ENCODE measurements around the gene PHF2. TPM values are rescaled to one million over a fixed set of nuclear protein-coding genes. Genes with fewer than 3 reads are reported as not detected.

The PHF2 gene
- total and polyA plus RNA-seq, 2 of the 8 experiments (the other 6 are each of a cell fraction or from before 2014, with no cell fraction given): 3.4 to 9.4 TPM

- no peak overlapping the region for H2BK120ac ChIP-seq (replicated peaks; ENCODE audit: low read depth, low read length)
- no peak overlapping the region for H2AK5ac ChIP-seq (ENCODE audit: low read depth, low read length)
- WGBS, 2 experiments (ENCODE audit: extremely low coverage in 1 of 2, insufficient coverage in 1 of 2, insufficient read length in 1 of 2, insufficient replicate concordance in 2 of 2, low coverage in 1 of 2, low lambda C conversion rate in 2 of 2, missing lambda C conversion rate in 1 of 2): 84% methylated on average over 9 of the region's 16 CpGs; no CpG with 5 or more reads in 1 of the 2 experiments
- H3K4me1 ChIP-seq (replicated peaks in 1 of 4; ENCODE audit: control insufficient read depth in 3 of 4, insufficient read depth in 4 of 4, low read length in 3 of 4): no peaks in the 10 kb centered on the region
- H3K4ac ChIP-seq (replicated peaks; ENCODE audit: insufficient read length, low read depth, low read length): no peak overlapping the region
- H3K79me1 ChIP-seq (ENCODE audit: low read depth, low read length): no peaks in the 10 kb centered on the region
- H3K79me2 ChIP-seq (ENCODE audit: control insufficient read depth in 1 of 2, insufficient read depth in 2 of 2, low read length in 2 of 2): no peaks in the 10 kb centered on the region
- no peak overlapping the region for H3K4me3 ChIP-seq (ENCODE audit: extremely low read depth in 1 of 4, insufficient read depth in 2 of 4, low read depth in 3 of 4, low read length in 4 of 4)
- ChIA-PET POLR2A (ENCODE audit: partially characterized antibody) (interaction anchor here (2.1 kb wide), 1 partner anchor 8 kb away, joined by 6 read pairs; no protein-coding TSS in a partner anchor), CTCF (ENCODE audit: partially characterized antibody) (interaction anchor here (0.8 to 1.4 kb wide), 6 partner anchors 34 to 302 kb away, joined by 3 to 7 read pairs (median 4); no protein-coding TSS in a partner anchor)
- H2BK15ac ChIP-seq (ENCODE audit: low read length): no peak overlapping the region
- H3K14ac ChIP-seq (ENCODE audit: insufficient read length): no peak overlapping the region
- peaks cover 0 to 6% of the 10 kb centered on the region in 2 experiments for H4K20me1 ChIP-seq (replicated peaks in 1 of 2; ENCODE audit: control insufficient read depth in 1 of 2, insufficient read depth in 2 of 2, low read length in 2 of 2)
- H4K91ac ChIP-seq (replicated peaks; ENCODE audit: insufficient read length, low read length): no peak overlapping the region
- no peak overlapping the region for H3K4me2 ChIP-seq (ENCODE audit: insufficient read depth in 1 of 2, low read depth in 2 of 2, low read length in 2 of 2)
- peaks cover 2% of the 10 kb centered on the region; the same call in 1 of the 2 replicates for H3K23me2 ChIP-seq (ENCODE audit: low read depth, low read length)
- H3K56ac ChIP-seq (replicated peaks; ENCODE audit: insufficient read length, low read depth, low read length): no peak overlapping the region
- H4K8ac ChIP-seq (ENCODE audit: extremely low read depth, insufficient read depth, low read length): no peak overlapping the region
- H3K27ac ChIP-seq (ENCODE audit: low read depth, low read length): no peak overlapping the region
- no peak overlapping the region for H4K5ac ChIP-seq (ENCODE audit: insufficient read length, low read depth, low read length)
- TF ChIP-seq CEBPB (IDR thresholded peaks at IDR 0.05; ENCODE audit: low read depth, low read length) (no peak), EGR1 (IDR thresholded peaks at IDR 0.05; ENCODE audit: borderline replicate concordance, low read depth, low read length) (no peak)
- H2BK5ac ChIP-seq (ENCODE audit: low read depth, low read length): no peak overlapping the region
- H2BK12ac ChIP-seq (ENCODE audit: low read depth, low read length): no peak overlapping the region
- no peak overlapping the region for H3K18ac ChIP-seq (ENCODE audit: extremely low read depth, low read length)
- H2BK20ac ChIP-seq (ENCODE audit: low read length): no peak overlapping the region
- no peak overlapping the region for H3K9ac ChIP-seq (replicated peaks in 1 of 4; ENCODE audit: extremely low read depth in 1 of 4, low read depth in 3 of 4, low read length in 3 of 4)
- no peaks in the 10 kb centered on the region; a peak in 1 of 7 replicates for H3K27me3 ChIP-seq (replicated peaks in 1 of 4; ENCODE audit: control insufficient read depth in 3 of 4, extremely low read depth in 1 of 4, insufficient read depth in 3 of 4, low read length in 3 of 4)
- no peak overlapping the region for H3K23ac ChIP-seq (ENCODE audit: insufficient read length)
- DNase-seq (ENCODE audit: low read depth in 1 of 2, low spot score in 2 of 2) (peak in 1 of 2 experiments; percentile 39), FAIRE-seq (no peak)
- H3K9me3 ChIP-seq (ENCODE audit: insufficient read depth in 2 of 2, low read depth in 1 of 2, low read length in 1 of 2): no peaks in the 10 kb centered on the region; a peak in 1 of 4 replicates
- H3K36me3 ChIP-seq (ENCODE audit: control insufficient read depth in 2 of 4, insufficient read depth in 4 of 4, low read length in 3 of 4): no peaks in the 10 kb centered on the region; a peak in 2 of 8 replicates
- no peak overlapping the region for H2AFZ ChIP-seq (ENCODE audit: low read length)
Measured at GRCh38 chr9:93675336-93676150, 99.2 kb downstream of the PHF2 start.

Data from H1 (cell line).